Iris pigment epithelial cell (primary cell): Measurements from ENCODE around the gene ANKRD6.
A peak's percentile ranks its signal among the peaks of the same experiment; 100 is the strongest.

Source experiments
- DNase-seq: peaks from one replicate; pipeline ENCODE4 v3.0.0-alpha.2; 2011; ENCODE audit warnings: low read depth

The ANKRD6 gene

GRCh38 chr6:89413006-89413400 is 19.9 kb upstream of the ANKRD6 start:
- DNase-seq = no peak

DNA sequence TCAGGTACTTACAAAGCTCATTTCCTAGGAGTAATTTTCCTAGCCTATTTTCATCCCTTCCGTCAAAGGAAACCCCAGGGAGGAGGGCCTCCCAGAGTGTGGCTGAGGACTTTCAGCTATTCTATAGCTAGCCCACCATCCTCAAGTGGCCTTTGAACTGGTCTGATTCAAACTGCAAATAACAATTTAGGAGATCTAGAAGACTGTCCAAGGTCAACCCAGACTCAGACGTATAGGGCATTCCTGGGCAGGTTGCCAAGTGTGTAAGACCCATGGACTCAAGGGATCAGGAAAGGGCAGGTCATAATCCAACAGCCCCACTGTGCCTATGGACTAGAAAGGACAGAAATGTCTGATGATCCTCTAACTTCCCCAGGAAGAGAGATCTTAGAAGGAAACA is 18.7 kb upstream of the ANKRD6 start:
- no peak for DNase-seq

- no peak for DNase-seq
These were observed 17.8 kb upstream of the ANKRD6 start for GRCh38 chr6:89415185-89415584.

DNA sequence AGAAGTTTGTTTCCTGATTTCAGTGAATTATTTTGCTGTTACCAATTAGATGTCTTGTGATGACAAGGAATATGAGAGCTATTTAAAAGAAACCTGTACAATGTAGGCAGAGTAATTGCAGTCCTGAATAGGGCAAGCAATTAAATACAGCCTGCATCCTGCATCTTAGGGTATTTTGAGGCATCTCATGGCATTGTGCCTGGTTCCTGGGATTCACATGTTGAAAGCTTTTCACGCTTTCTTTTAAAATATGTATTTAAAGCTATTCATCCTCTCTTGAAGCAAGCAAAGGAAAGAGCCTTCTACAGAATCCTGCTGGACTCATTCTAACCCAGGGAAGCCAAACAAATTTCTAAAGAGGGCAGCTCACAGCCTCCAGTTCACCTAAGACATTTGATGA is 16.2 kb upstream of the ANKRD6 start:
- DNase-seq = no peak

DNA sequence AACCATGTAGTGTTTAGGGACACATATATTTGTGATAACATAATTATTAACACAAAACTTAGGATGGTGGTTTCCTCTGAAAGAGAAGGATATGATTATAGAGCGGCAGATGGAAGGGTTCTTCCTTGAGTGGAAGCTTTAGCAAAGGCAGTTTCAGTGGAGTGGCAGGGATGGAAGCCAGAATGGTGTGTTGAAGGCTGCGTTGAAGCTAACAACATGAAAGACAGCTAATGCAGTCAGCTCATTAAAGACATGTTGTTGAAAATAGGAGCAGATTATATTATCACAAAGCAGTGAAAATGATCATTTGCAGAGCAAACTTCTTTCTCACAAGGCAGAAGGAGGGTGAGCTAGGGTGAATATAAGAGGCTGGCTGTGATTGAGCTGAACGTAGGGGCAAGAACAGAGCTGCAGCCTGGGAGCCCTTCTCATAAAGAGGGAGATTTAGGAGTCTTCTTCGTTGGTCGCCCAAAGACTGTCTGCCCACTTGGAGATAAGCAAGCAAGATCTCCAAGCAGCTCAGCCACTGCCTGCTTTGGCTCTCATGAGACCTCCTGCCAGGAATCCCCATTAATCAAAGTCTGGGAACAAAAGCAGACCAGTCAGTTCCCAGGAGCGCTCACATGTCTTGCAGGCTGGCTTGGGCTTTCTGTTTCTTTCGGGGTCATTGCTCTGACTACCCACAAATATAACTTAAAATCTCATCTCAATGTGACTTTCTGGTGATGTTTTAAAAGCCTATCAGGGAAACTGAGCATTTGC is 2.6 kb upstream of the ANKRD6 start:
- no peak for DNase-seq

- no peak for DNase-seq
These were observed 549 bp downstream of the ANKRD6 start for GRCh38 chr6:89433252-89434149.

DNA sequence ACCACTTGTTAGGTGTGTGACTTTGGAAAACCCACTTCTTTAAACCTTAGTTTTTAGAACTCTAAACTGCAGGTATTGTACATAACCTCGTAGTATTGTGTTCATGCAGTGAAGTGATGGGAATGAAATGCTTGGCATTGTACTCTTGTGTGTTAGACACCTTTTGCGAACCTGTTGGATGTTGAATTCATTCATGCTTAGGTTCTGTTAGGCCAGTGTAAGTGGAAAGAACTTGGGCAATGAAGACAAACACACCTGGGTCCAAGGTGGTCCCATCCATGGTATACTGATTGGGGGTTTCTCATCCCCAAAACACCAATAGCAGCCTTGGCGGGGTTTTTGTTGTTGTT is 1.2 kb downstream of the ANKRD6 start:
- DNase-seq = no peak

GRCh38 chr6:89434954-89435353 is 2.0 kb downstream of the ANKRD6 start:
- no peak for DNase-seq

- no peak for DNase-seq
These were observed 3.3 kb downstream of the ANKRD6 start for GRCh38 chr6:89436226-89436625.

DNA sequence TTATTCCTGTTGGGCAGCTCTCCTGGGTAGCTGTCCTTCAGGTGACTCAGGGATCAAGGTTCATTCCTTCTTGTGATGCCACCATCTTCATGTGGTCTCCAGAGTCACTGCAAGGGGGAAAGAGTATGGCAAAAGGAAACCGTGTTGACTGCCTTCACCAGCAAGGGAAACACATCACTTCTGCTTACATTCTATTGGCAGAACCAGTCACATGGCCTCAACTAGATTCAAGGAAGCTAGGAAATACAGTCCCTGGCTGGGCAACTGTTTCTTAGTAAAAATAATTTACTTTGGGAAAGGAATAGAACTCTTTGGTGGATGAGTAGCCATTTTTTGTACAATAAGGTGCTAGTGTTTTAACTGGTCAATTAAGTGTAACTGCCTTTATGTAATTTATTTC is 5.3 kb downstream of the ANKRD6 start:
- DNase-seq = no peak

GRCh38 chr6:89439014-89439413 is 6.1 kb downstream of the ANKRD6 start:
- DNase-seq = no peak

GRCh38 chr6:89440200-89440599 is 7.2 kb downstream of the ANKRD6 start:
- no peak for DNase-seq

- no peak for DNase-seq
These were observed 10.7 kb downstream of the ANKRD6 start for GRCh38 chr6:89443658-89444057.

GRCh38 chr6:89449193-89449592 is 16.2 kb downstream of the ANKRD6 start:
- no peak for DNase-seq

- no peak for DNase-seq
These were observed 19.3 kb downstream of the ANKRD6 start for GRCh38 chr6:89452281-89452680.

DNA sequence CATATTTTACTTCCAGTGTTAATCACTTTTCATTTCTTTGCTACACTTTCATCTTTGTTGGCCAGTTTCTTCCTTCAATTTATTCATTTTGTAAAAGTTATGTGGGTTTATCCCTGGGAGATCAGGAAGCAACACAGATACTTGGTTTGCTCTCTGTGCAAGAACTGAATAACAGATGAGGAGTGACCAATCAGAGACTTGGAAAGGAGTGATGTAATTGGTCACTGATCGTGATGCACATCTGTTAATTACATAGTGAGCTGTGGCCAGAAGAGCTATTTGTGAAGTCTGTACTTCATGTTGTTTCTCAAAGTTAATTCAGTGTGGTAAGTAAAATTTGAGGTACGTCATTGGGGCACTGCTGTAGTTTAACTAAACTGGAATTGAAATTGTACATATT is 21.3 kb downstream of the ANKRD6 start:
- DNase-seq = peak; percentile 18

- DNase-seq = no peak
These were observed 25.8 kb downstream of the ANKRD6 start for GRCh38 chr6:89458704-89459103.

GRCh38 chr6:89459501-89459900 is 26.5 kb downstream of the ANKRD6 start:
- no peak for DNase-seq

DNA sequence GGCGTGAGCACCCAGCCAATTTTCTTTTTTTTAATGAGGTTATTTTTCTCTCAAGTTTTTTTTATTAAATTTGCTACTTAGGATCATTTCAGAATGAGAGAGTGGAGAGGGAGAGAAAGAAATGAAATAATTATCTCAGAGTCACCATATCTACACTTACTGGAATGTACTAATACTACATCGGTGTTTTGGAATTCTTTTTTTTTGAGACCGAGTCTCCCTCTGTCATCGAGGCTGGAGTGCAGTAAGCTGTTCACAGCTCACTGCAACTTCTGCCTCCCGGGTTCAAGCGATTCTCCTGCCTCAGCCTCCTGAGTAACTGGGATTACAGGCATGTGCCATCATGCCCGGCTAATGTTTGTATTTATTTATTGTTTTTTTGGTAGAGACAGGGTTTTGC is 27.8 kb downstream of the ANKRD6 start:
- DNase-seq = no peak

DNA sequence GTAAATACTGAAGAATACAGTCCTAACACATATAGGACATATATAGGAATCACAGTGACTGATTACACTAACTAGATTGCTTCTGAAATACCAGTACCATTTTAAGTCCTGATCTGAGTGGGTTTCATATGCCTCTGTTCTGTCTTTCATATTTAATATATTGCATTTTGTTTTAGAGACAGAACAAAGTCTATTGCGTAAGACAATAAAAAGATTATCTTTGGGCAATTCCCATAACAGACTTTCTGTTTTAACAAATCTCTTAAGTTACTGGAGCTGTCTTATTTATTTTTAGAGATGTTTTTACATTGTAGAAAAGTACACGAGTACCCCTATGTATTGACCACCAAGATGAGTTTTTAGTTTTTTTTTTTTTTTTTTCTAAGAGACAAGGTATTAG is 29.6 kb downstream of the ANKRD6 start:
- no peak for DNase-seq

DNA sequence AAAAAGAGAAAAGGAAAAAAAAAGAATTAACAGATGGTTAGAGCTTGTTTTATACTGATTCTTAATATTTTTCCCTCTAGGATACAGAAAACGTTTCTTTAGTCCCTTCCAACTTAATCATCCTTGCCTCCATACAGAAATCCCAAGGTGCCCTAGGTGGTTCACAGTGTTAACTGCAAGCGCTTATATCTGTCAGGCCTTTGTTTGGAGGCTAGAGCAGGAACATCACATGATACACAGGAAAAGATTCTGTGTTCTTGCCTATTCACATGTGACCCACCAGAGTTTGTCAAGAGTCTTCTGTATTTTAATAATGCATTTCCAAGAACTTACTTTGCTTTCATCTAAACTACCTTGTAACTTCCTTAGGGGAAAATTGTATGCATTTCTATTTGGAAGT is 31.3 kb downstream of the ANKRD6 start:
- no peak for DNase-seq

GRCh38 chr6:89467437-89467836 is 34.5 kb downstream of the ANKRD6 start:
- DNase-seq = no peak

- no peak for DNase-seq
These were observed 36.0 kb downstream of the ANKRD6 start for GRCh38 chr6:89468998-89469397.
